Mucosa of stomach (tissue), 1 donor: ENCODE data around the gene ATPAF1.

ENCODE experiments used
- H3K27me3 ChIP-seq: one replicate; pipeline ENCODE4 v1.7.0; 2013; ENCODE audit warnings: mild to moderate bottlenecking, low read length; ENCODE audit not compliant: control insufficient read depth, insufficient read depth
- H3K36me3 ChIP-seq: one replicate; pipeline ENCODE4 v1.7.0; 2013; ENCODE audit warnings: low read length; ENCODE audit not compliant: control insufficient read depth, insufficient read depth
- H3K4me1 ChIP-seq: one replicate; pipeline ENCODE4 v1.7.0; 2013; ENCODE audit warnings: mild to moderate bottlenecking, low read length; ENCODE audit not compliant: control insufficient read depth, insufficient read depth
- H3K4me3 ChIP-seq: one replicate; pipeline ENCODE4 v1.7.0; 2013; ENCODE audit warnings: low read length
- H3K9ac ChIP-seq: one replicate; pipeline ENCODE4 v1.7.0; 2013; ENCODE audit warnings: mild to moderate bottlenecking, low read length, moderate library complexity
- H3K9me3 ChIP-seq: one replicate; pipeline ENCODE4 v1.7.0; 2013; ENCODE audit warnings: mild to moderate bottlenecking, low read length, moderate library complexity; ENCODE audit not compliant: control insufficient read depth
- donor health status: Pancreatic carcinoma.

Gene ATPAF1

GRCh38 chr1:46592823-46593222, 75.3 kb downstream of the ATPAF1 start:
- no peak overlapping the region for H3K4me3 ChIP-seq
- H3K9me3 ChIP-seq: no peaks in the 10 kb centered on the region
- no peaks in the 10 kb centered on the region for H3K27me3 ChIP-seq
- H3K36me3 ChIP-seq: peaks cover 14% of the 10 kb centered on the region
- H3K9ac ChIP-seq: no peak overlapping the region
- no peaks in the 10 kb centered on the region for H3K4me1 ChIP-seq

DNA sequence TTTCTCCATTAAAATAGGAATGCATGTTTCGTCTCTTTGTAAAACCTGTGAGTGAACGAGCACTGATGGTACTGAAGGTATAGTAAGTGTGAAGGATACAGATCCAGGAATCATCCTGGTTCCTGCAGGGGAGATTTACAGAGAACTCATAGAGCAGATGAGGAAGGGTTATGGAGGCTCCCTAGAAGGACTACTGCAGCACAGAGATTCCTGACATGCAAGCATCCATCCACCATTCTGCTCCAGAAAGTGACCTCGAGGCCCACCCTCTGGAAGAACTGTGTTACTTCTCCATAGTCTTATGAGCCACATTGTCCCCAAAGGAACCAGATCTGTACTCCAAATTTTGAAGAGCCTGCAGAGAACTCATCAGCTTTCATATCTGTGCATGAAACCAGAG, 78.6 kb downstream of the ATPAF1 start:
- Histone ChIP-seq H3K4me3 (no peak overlapping the region), H3K36me3 (peaks cover 14% of the 10 kb centered on the region), H3K9me3 (no peaks in the 10 kb centered on the region), H3K9ac (no peak overlapping the region), H3K27me3 (no peaks in the 10 kb centered on the region), H3K4me1 (no peaks in the 10 kb centered on the region)

DNA sequence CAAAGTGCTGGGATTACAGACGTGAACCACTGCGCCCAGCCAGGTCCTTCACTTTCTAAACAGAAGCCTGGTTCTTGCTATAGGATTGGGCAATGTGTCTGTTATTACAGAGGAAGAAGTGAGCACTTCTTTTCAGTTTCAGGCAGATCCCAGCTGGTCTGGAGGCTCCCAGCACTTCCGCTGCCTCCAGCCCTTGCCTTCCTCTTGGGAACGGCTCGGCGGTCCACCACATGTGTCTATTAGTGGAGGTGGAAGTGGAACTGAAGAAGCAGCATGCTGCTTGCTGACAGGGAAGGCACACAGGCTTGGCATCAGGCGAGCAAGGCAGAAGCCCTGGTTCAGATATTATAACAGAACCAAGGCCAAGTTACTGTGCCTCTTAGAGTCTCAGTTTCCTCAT, 81.1 kb downstream of the ATPAF1 start:
- H3K9ac ChIP-seq: no peak overlapping the region
- H3K4me1 ChIP-seq: no peaks in the 10 kb centered on the region
- no peaks in the 10 kb centered on the region for H3K27me3 ChIP-seq
- H3K36me3 ChIP-seq: peaks cover 19% of the 10 kb centered on the region
- H3K9me3 ChIP-seq: no peaks in the 10 kb centered on the region
- no peak overlapping the region for H3K4me3 ChIP-seq

GRCh38 chr1:46585312-46585938, 82.7 kb downstream of the ATPAF1 start:
- no peak overlapping the region for H3K4me3 ChIP-seq
- peaks cover 17% of the 10 kb centered on the region for H3K36me3 ChIP-seq
- no peaks in the 10 kb centered on the region for H3K4me1 ChIP-seq
- H3K9me3 ChIP-seq: no peaks in the 10 kb centered on the region
- no peaks in the 10 kb centered on the region for H3K27me3 ChIP-seq
- no peak overlapping the region for H3K9ac ChIP-seq

GRCh38 chr1:46583494-46583893, 84.7 kb downstream of the ATPAF1 start:
- Histone ChIP-seq H3K9me3 (no peaks in the 10 kb centered on the region), H3K4me1 (no peaks in the 10 kb centered on the region), H3K4me3 (no peak overlapping the region), H3K9ac (no peak overlapping the region), H3K36me3 (peaks cover 10% of the 10 kb centered on the region), H3K27me3 (no peaks in the 10 kb centered on the region)

- Histone ChIP-seq H3K9me3 (no peaks in the 10 kb centered on the region), H3K4me3 (no peak overlapping the region), H3K27me3 (no peaks in the 10 kb centered on the region), H3K36me3 (peaks cover 10% of the 10 kb centered on the region), H3K9ac (no peak overlapping the region), H3K4me1 (no peaks in the 10 kb centered on the region)
Measured at GRCh38 chr1:46582972-46583371, 85.2 kb downstream of the ATPAF1 start.
